ENCODE results near the gene VSIG1.

The VSIG1 gene

GRCh38 chrX:108020631-108021030 lies 24.2 kb upstream of the VSIG1 start:
- Histone ChIP-seq H4K20me1 (ENCODE audit: low read depth, low read length) (no peaks in the 10 kb centered on the region), H3K4me2 (ENCODE audit: low read depth, low read length, poor library complexity, severe bottlenecking) (no peak overlapping the region), H3F3A (ENCODE audit: insufficient read depth) (no peaks in the 10 kb centered on the region), H3K4me3 (ENCODE audit: insufficient read depth, low read length, poor library complexity, severe bottlenecking) (no peak overlapping the region), H3K79me2 (ENCODE audit: insufficient read depth, low read length) (no peaks in the 10 kb centered on the region), H3K27me3 (ENCODE audit: low read length) (no peaks in the 10 kb centered on the region), H2AFZ (ENCODE audit: low read depth, low read length, severe bottlenecking) (no peak overlapping the region), H3K9me2 (replicated peaks; ENCODE audit: insufficient read depth, low read length) (no peaks in the 10 kb centered on the region), H3K9ac (ENCODE audit: low read length) (no peak overlapping the region), H3K36me3 (ENCODE audit: low read length) (no peaks in the 10 kb centered on the region), H3K27ac (ENCODE audit: low read depth, low read length) (no peak overlapping the region), H3K9me3 (ENCODE audit: insufficient read depth, low read length) (no peaks in the 10 kb centered on the region)
- peak; percentile 48 for TF ChIP-seq CTCF (IDR thresholded peaks at IDR 0.05; ENCODE audit: insufficient read depth, low read length, poor library complexity, severe bottlenecking)
- TF ChIP-seq EZH2phosphoT487 (conservative IDR thresholded peaks at IDR 0.05; ENCODE audit: low read length): no peak

GRCh38 chrX:108022491-108023089 lies 22.3 kb upstream of the VSIG1 start:
- H3K4me3 ChIP-seq (ENCODE audit: insufficient read depth, low read length, poor library complexity, severe bottlenecking): no peak overlapping the region
- TF ChIP-seq CTCF (IDR thresholded peaks at IDR 0.05; ENCODE audit: insufficient read depth, low read length, poor library complexity, severe bottlenecking) (no peak), EZH2phosphoT487 (conservative IDR thresholded peaks at IDR 0.05; ENCODE audit: low read length) (no peak)
- H3K9ac ChIP-seq (ENCODE audit: low read length): no peak overlapping the region
- no peaks in the 10 kb centered on the region for H3K79me2 ChIP-seq (ENCODE audit: insufficient read depth, low read length)
- H3K9me2 ChIP-seq (replicated peaks; ENCODE audit: insufficient read depth, low read length): no peaks in the 10 kb centered on the region
- no peak overlapping the region for H2AFZ ChIP-seq (ENCODE audit: low read depth, low read length, severe bottlenecking)
- no peaks in the 10 kb centered on the region for H3K27me3 ChIP-seq (ENCODE audit: low read length)
- H3K9me3 ChIP-seq (ENCODE audit: insufficient read depth, low read length): no peaks in the 10 kb centered on the region
- no peak overlapping the region for H3K4me2 ChIP-seq (ENCODE audit: low read depth, low read length, poor library complexity, severe bottlenecking)
- no peaks in the 10 kb centered on the region for H3F3A ChIP-seq (ENCODE audit: insufficient read depth)
- H4K20me1 ChIP-seq (ENCODE audit: low read depth, low read length): no peaks in the 10 kb centered on the region
- no peak overlapping the region for H3K27ac ChIP-seq (ENCODE audit: low read depth, low read length)
- H3K36me3 ChIP-seq (ENCODE audit: low read length): no peaks in the 10 kb centered on the region

GRCh38 chrX:108025376-108025775 lies 19.5 kb upstream of the VSIG1 start:
- H3K4me3 ChIP-seq (ENCODE audit: insufficient read depth, low read length, poor library complexity, severe bottlenecking): no peak overlapping the region
- no peak overlapping the region for H3K9ac ChIP-seq (ENCODE audit: low read length)
- H4K20me1 ChIP-seq (ENCODE audit: low read depth, low read length): no peaks in the 10 kb centered on the region
- no peaks in the 10 kb centered on the region for H3K36me3 ChIP-seq (ENCODE audit: low read length)
- no peak overlapping the region for H3K27ac ChIP-seq (ENCODE audit: low read depth, low read length)
- TF ChIP-seq EZH2phosphoT487 (conservative IDR thresholded peaks at IDR 0.05; ENCODE audit: low read length) (no peak), CTCF (IDR thresholded peaks at IDR 0.05; ENCODE audit: insufficient read depth, low read length, poor library complexity, severe bottlenecking) (no peak)
- no peaks in the 10 kb centered on the region for H3F3A ChIP-seq (ENCODE audit: insufficient read depth)
- no peaks in the 10 kb centered on the region for H3K9me2 ChIP-seq (replicated peaks; ENCODE audit: insufficient read depth, low read length)
- H3K27me3 ChIP-seq (ENCODE audit: low read length): no peaks in the 10 kb centered on the region
- no peaks in the 10 kb centered on the region for H3K79me2 ChIP-seq (ENCODE audit: insufficient read depth, low read length)
- no peaks in the 10 kb centered on the region for H3K9me3 ChIP-seq (ENCODE audit: insufficient read depth, low read length)
- H2AFZ ChIP-seq (ENCODE audit: low read depth, low read length, severe bottlenecking): no peak overlapping the region
- H3K4me2 ChIP-seq (ENCODE audit: low read depth, low read length, poor library complexity, severe bottlenecking): no peak overlapping the region
